ENCODE measurements around the gene IKZF4.

DNA sequence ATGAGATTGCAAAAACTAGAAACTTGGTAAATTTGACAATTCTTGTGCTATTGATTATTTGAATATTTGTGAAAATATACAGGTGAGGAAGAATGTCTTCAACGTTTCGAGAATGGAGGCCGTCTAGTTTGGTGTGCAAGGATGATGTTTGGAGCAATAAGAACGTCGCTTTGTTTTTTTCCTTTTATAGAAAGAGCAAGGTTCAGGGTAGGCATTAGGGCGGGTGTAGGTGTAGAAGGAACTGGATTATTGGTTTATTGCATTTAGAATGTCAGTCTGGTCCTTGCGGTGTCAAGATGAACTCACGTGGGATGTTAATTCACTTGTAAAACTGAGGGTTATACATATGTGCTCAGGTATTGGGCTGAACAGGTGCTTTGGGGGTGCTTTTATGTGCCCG is 22.0 kb downstream of the IKZF4 start:
- TF ChIP-seq, protein P1, sequence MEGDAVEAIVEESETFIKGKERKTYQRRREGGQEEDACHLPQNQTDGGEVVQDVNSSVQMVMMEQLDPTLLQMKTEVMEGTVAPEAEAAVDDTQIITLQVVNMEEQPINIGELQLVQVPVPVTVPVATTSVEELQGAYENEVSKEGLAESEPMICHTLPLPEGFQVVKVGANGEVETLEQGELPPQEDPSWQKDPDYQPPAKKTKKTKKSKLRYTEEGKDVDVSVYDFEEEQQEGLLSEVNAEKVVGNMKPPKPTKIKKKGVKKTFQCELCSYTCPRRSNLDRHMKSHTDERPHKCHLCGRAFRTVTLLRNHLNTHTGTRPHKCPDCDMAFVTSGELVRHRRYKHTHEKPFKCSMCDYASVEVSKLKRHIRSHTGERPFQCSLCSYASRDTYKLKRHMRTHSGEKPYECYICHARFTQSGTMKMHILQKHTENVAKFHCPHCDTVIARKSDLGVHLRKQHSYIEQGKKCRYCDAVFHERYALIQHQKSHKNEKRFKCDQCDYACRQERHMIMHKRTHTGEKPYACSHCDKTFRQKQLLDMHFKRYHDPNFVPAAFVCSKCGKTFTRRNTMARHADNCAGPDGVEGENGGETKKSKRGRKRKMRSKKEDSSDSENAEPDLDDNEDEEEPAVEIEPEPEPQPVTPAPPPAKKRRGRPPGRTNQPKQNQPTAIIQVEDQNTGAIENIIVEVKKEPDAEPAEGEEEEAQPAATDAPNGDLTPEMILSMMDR (optimal IDR thresholded peaks at IDR 0.05 in 1 of 3, IDR thresholded peaks at IDR 0.05 in 1 of 3, conservative IDR thresholded peaks at IDR 0.05 in 1 of 3; ENCODE audit: extremely low read depth in 1 of 3, insufficient read depth in 2 of 3, low read length in 3 of 3), result no peak
- TF ChIP-seq EZH2 (IDR thresholded peaks at IDR 0.05; ENCODE audit: low read length), result no peak
